GM23248 (cell line): ENCODE measurements around the gene TMEM94. TPM values are rescaled to one million over a fixed set of nuclear protein-coding genes. Genes with fewer than 3 reads are reported as not detected.

Experiments used
- DNase-seq: peaks from one replicate; pipeline ENCODE4 v3.0.0-alpha.2; 2015
- H2AFZ ChIP-seq: fragments of 200-600 bp; sonication (generic); 2 replicates; pipeline ENCODE4 v1.6.1; 2016; ENCODE audit warnings: antibody characterized with exemption
- H3F3A ChIP-seq: fragments of 200-600 bp; sonication (generic); 2 replicates; pipeline ENCODE4 v1.6.1; 2016; ENCODE audit warnings: mild to moderate bottlenecking, antibody characterized with exemption, mixed run types; ENCODE audit not compliant: insufficient read depth
- H3K27ac ChIP-seq: fragments of 200-600 bp; sonication (generic); 2 replicates; pipeline ENCODE4 v1.5.1; 2016; ENCODE audit warnings: mild to moderate bottlenecking
- H3K27me3 ChIP-seq: fragments of 200-600 bp; sonication (generic); replicated peaks from 2 replicates; pipeline ENCODE4 v1.6.1; 2016; ENCODE audit warnings: mild to moderate bottlenecking; ENCODE audit not compliant: insufficient read depth
- H3K36me3 ChIP-seq: fragments of 200-600 bp; sonication (generic); 2 replicates; pipeline ENCODE4 v1.6.1; 2016; ENCODE audit warnings: low read depth, mild to moderate bottlenecking
- H3K4me1 ChIP-seq: fragments of 200-600 bp; sonication (generic); 2 replicates; pipeline ENCODE4 v1.6.1; 2016; ENCODE audit warnings: mild to moderate bottlenecking; ENCODE audit not compliant: insufficient read depth
- H3K4me2 ChIP-seq: fragments of 200-600 bp; sonication (generic); one replicate; pipeline ENCODE4 v1.6.1; 2016; ENCODE audit warnings: mild to moderate bottlenecking; ENCODE audit not compliant: unreplicated experiment
- H3K4me3 ChIP-seq: fragments of 200-600 bp; sonication (generic); 2 replicates; pipeline ENCODE4 v1.5.1; 2016; ENCODE audit warnings: mild to moderate bottlenecking
- H3K79me2 ChIP-seq: fragments of 200-600 bp; sonication (generic); 2 replicates; pipeline ENCODE4 v1.6.1; 2016; ENCODE audit warnings: mild to moderate bottlenecking; ENCODE audit not compliant: insufficient read depth
- H3K9ac ChIP-seq: fragments of 200-600 bp; sonication (generic); 2 replicates; pipeline ENCODE4 v1.6.1; 2016; ENCODE audit warnings: mild to moderate bottlenecking
- H3K9me2 ChIP-seq: fragments of 200-600 bp; sonication (generic); 2 replicates; pipeline ENCODE4 v1.6.1; 2016; ENCODE audit warnings: mixed run types, mild to moderate bottlenecking, moderate library complexity; ENCODE audit not compliant: insufficient read depth
- H3K9me3 ChIP-seq: fragments of 200-600 bp; sonication (generic); one replicate; pipeline ENCODE4 v1.6.1; 2017; ENCODE audit warnings: low read depth
- H4K20me1 ChIP-seq: fragments of 200-600 bp; sonication (generic); 2 replicates; pipeline ENCODE4 v1.6.0; 2016; ENCODE audit not compliant: insufficient read depth
- EZH2 ChIP-seq: fragments of 200-600 bp; sonication (generic); IDR thresholded peaks from 2 replicates; pipeline ENCODE4 v1.6.1; 2018; ENCODE audit warnings: antibody characterized with exemption, mild to moderate bottlenecking; ENCODE audit not compliant: insufficient read depth, poor library complexity, severe bottlenecking
- EZH2phosphoT487 ChIP-seq: fragments of 200-600 bp; sonication (generic); IDR thresholded peaks from 2 replicates; pipeline ENCODE4 v1.6.1; 2018; ENCODE audit warnings: antibody characterized with exemption, moderate library complexity, mild to moderate bottlenecking, low read depth; ENCODE audit not compliant: insufficient read depth
- WGBS, 2 experiments: methylation state at CpG; one replicate each; pipeline ENCODE4 v1.1.6; 2015 to 2017; ENCODE audit warnings: low lambda C conversion rate in 2 of 2, low coverage in 1 of 2; ENCODE audit errors: missing lambda C conversion rate in 2 of 2; 5-methylcytosine and 5-hydroxymethylcytosine counted together
- in situ Hi-C: fragments of 300-500 bp; cut with MboI; formaldehyde crosslinking; loops from 2 replicates; pipeline ENCODE4 v1.15.0; 2020
- polyA plus RNA-seq: library from polyadenylated mRNA; unstranded; fragments of >200 nt; fragmentation: Nextera tagmentation; extraction: Ambion mirVana; gene quantifications from 2 replicates; pipeline ENCODE4 v1.2.1, GENCODE V29; 2016
- total RNA-seq: library from RNA; depleted of rRNA; stranded (reverse); fragments of >200 nt; shearing (Covaris generic); gene quantifications from 2 replicates; pipeline ENCODE4 v1.2.3, GENCODE V29; 2014

TMEM94 gene
- total and polyA plus RNA-seq, 2 experiments from 2014 or later: 14.3 to 24.5 TPM

GRCh38 chr17:75463603-75464002 is 7.2 kb downstream of the TMEM94 start:
- Histone ChIP-seq H3K79me2 (peaks cover 40% of the 10 kb centered on the region), H3K27me3 (no peaks in the 10 kb centered on the region), H3K4me2 (no peak overlapping the region), H3F3A (no peaks in the 10 kb centered on the region), H3K9me3 (no peaks in the 10 kb centered on the region), H3K27ac (no peak overlapping the region), H2AFZ (no peak overlapping the region), H3K4me1 (no peaks in the 10 kb centered on the region), H4K20me1 (no peaks in the 10 kb centered on the region), H3K4me3 (no peak overlapping the region), H3K9me2 (no peaks in the 10 kb centered on the region), H3K9ac (no peak overlapping the region), H3K36me3 (no peaks in the 10 kb centered on the region)
- DNase-seq: no peak
- TF ChIP-seq EZH2 (no peak), EZH2phosphoT487 (no peak)
- in situ Hi-C loops: no loop called here
- WGBS, 2 experiments: 96 to 98% methylated on average over 2 of the region's 2 CpGs

DNA sequence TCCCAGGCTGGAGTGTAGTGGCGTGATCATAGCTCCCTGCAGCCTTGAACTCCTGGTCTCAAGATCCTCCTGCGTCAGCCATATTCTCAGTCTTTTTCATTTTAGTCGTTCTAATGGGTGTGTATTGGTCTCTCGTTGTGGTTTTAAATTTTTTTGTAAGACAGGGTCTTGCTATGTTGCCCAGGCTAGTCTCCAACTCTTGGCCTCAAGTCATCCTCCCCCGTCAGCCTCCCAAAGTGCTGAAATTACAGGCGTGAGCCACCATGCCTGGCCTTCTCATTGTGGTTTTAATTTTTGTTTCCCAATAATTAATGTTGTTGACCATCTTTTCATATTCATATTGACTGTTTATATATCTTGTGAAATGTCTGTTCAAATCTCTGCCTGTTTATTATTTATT is 8.6 kb downstream of the TMEM94 start:
- in situ Hi-C loops: no loop called here
- H4K20me1 ChIP-seq: no peaks in the 10 kb centered on the region
- no peaks in the 10 kb centered on the region for H3K9me2 ChIP-seq
- H3K79me2 ChIP-seq: peaks cover 27% of the 10 kb centered on the region
- no peak overlapping the region for H3K9ac ChIP-seq
- no peaks in the 10 kb centered on the region for H3K9me3 ChIP-seq
- DNase-seq: no peak
- H3K4me2 ChIP-seq: no peak overlapping the region
- no peaks in the 10 kb centered on the region for H3K27me3 ChIP-seq
- no peaks in the 10 kb centered on the region for H3F3A ChIP-seq
- no peak overlapping the region for H3K27ac ChIP-seq
- H3K36me3 ChIP-seq: no peaks in the 10 kb centered on the region
- H3K4me3 ChIP-seq: no peak overlapping the region
- 84 to 89% methylated on average over 6 of the region's 6 CpGs for WGBS, 2 experiments
- TF ChIP-seq EZH2 (no peak), EZH2phosphoT487 (no peak)
- H2AFZ ChIP-seq: no peak overlapping the region
- no peaks in the 10 kb centered on the region for H3K4me1 ChIP-seq

GRCh38 chr17:75468291-75468754 is 11.9 kb downstream of the TMEM94 start:
- Histone ChIP-seq H3K27me3 (no peaks in the 10 kb centered on the region), H3K27ac (no peak overlapping the region), H3K36me3 (no peaks in the 10 kb centered on the region), H3K4me3 (no peak overlapping the region), H3K9me3 (no peaks in the 10 kb centered on the region), H3K9me2 (no peaks in the 10 kb centered on the region), H3K9ac (no peak overlapping the region), H3F3A (no peaks in the 10 kb centered on the region), H3K4me2 (no peak overlapping the region), H2AFZ (no peak overlapping the region), H3K79me2 (peaks cover 17% of the 10 kb centered on the region), H3K4me1 (no peaks in the 10 kb centered on the region), H4K20me1 (no peaks in the 10 kb centered on the region)
- in situ Hi-C loops: no loop called here
- 38 to 46% methylated on average over 8 of the region's 8 CpGs for WGBS, 2 experiments
- no peak for DNase-seq
- TF ChIP-seq EZH2phosphoT487 (no peak), EZH2 (no peak)

- 81 to 87% methylated on average over 13 of the region's 13 CpGs for WGBS, 2 experiments
- Histone ChIP-seq H3K9ac (no peak overlapping the region), H3K4me3 (no peak overlapping the region), H2AFZ (no peak overlapping the region), H3K4me2 (no peak overlapping the region), H3K79me2 (peaks cover 15% of the 10 kb centered on the region), H3K4me1 (no peaks in the 10 kb centered on the region), H3F3A (no peaks in the 10 kb centered on the region), H3K9me3 (no peaks in the 10 kb centered on the region), H3K9me2 (no peaks in the 10 kb centered on the region), H3K27ac (no peak overlapping the region), H4K20me1 (no peaks in the 10 kb centered on the region), H3K27me3 (no peaks in the 10 kb centered on the region), H3K36me3 (no peaks in the 10 kb centered on the region)
- TF ChIP-seq EZH2phosphoT487: no peak
- no peak for TF ChIP-seq EZH2
- in situ Hi-C loops: no loop called here
- DNase-seq: no peak
These were observed 12.4 kb downstream of the TMEM94 start for GRCh38 chr17:75468779-75469373.

GRCh38 chr17:75471207-75471606 is 14.8 kb downstream of the TMEM94 start:
- H3K79me2 ChIP-seq: peaks cover 8% of the 10 kb centered on the region; the same call in 1 of the 2 replicates
- DNase-seq: no peak
- no peaks in the 10 kb centered on the region for H3K9me3 ChIP-seq
- no peaks in the 10 kb centered on the region for H4K20me1 ChIP-seq
- H3K4me3 ChIP-seq: no peak overlapping the region
- H3K4me1 ChIP-seq: no peaks in the 10 kb centered on the region
- no peaks in the 10 kb centered on the region for H3F3A ChIP-seq
- H3K9ac ChIP-seq: no peak overlapping the region
- H2AFZ ChIP-seq: no peak overlapping the region
- no peak overlapping the region for H3K4me2 ChIP-seq
- no peaks in the 10 kb centered on the region for H3K36me3 ChIP-seq
- H3K9me2 ChIP-seq: no peaks in the 10 kb centered on the region
- 96 to 97% methylated on average over 6 of the region's 6 CpGs for WGBS, 2 experiments
- TF ChIP-seq EZH2phosphoT487 (no peak), EZH2 (no peak)
- in situ Hi-C loops: no loop called here
- no peak overlapping the region for H3K27ac ChIP-seq
- H3K27me3 ChIP-seq: no peaks in the 10 kb centered on the region
